Effector memory CD4-positive, alpha-beta T cell (primary cell): ENCODE data around the gene P2RY13.

Experiments used
- DNase-seq, 3 donors: peaks; one replicate each; pipeline ENCODE4 v3.0.0-alpha.2; 2020
- H3K27ac ChIP-seq: 2 replicates; pipeline ENCODE4 v1.7.0; 2013; ENCODE audit warnings: mild to moderate bottlenecking, low read length, moderate library complexity; ENCODE audit not compliant: insufficient read depth, poor library complexity, severe bottlenecking
- H3K27me3 ChIP-seq: replicated peaks from 2 replicates; pipeline ENCODE4 v1.7.0; 2013; ENCODE audit warnings: mild to moderate bottlenecking, low read length; ENCODE audit not compliant: insufficient read depth, control insufficient read depth, poor library complexity, severe bottlenecking
- H3K36me3 ChIP-seq: 2 replicates; pipeline ENCODE4 v1.7.0; 2013; ENCODE audit warnings: mild to moderate bottlenecking, low read length, moderate library complexity; ENCODE audit not compliant: control insufficient read depth, insufficient read depth
- H3K4me1 ChIP-seq: 2 replicates; pipeline ENCODE4 v1.7.0; 2013; ENCODE audit warnings: low read length, mild to moderate bottlenecking; ENCODE audit not compliant: control insufficient read depth, insufficient read depth, poor library complexity, severe bottlenecking
- H3K4me3 ChIP-seq: 2 replicates; pipeline ENCODE4 v1.7.0; 2013; ENCODE audit warnings: low read length, low read depth, mild to moderate bottlenecking; ENCODE audit not compliant: insufficient read depth, poor library complexity, severe bottlenecking
- H3K9me3 ChIP-seq: 2 replicates; pipeline ENCODE4 v1.7.0; 2013; ENCODE audit warnings: mild to moderate bottlenecking, low read length, moderate library complexity; ENCODE audit not compliant: control insufficient read depth

Gene P2RY13

GRCh38 chr3:151351219-151351618, 21.9 kb upstream of the P2RY13 start:
- DNase-seq, result no peak
- H3K4me3 ChIP-seq, result no peak overlapping the region
- H3K36me3 ChIP-seq, result no peaks in the 10 kb centered on the region
- H3K27me3 ChIP-seq, result no peaks in the 10 kb centered on the region
- no peaks in the 10 kb centered on the region for H3K4me1 ChIP-seq
- no peak overlapping the region for H3K27ac ChIP-seq
- H3K9me3 ChIP-seq, result no peaks in the 10 kb centered on the region

- no peaks in the 10 kb centered on the region for H3K27me3 ChIP-seq
- no peaks in the 10 kb centered on the region for H3K36me3 ChIP-seq
- H3K4me3 ChIP-seq, result no peak overlapping the region
- DNase-seq, result no peak
- H3K9me3 ChIP-seq, result no peaks in the 10 kb centered on the region
- H3K4me1 ChIP-seq, result no peaks in the 10 kb centered on the region
- no peak overlapping the region for H3K27ac ChIP-seq
Measured at GRCh38 chr3:151350656-151351055, 21.3 kb upstream of the P2RY13 start.

GRCh38 chr3:151347432-151347831, 18.1 kb upstream of the P2RY13 start:
- no peak overlapping the region for H3K27ac ChIP-seq
- no peak for DNase-seq
- no peak overlapping the region for H3K4me3 ChIP-seq

GRCh38 chr3:151346292-151346691, 16.9 kb upstream of the P2RY13 start:
- Histone ChIP-seq H3K36me3 (no peaks in the 10 kb centered on the region), H3K27me3 (no peaks in the 10 kb centered on the region), H3K4me1 (no peaks in the 10 kb centered on the region), H3K9me3 (no peaks in the 10 kb centered on the region), H3K4me3 (no peak overlapping the region), H3K27ac (no peak overlapping the region)
- no peak for DNase-seq

More at GRCh38 chr3:151347432-151347831, 18.1 kb upstream of the P2RY13 start:
- H3K27me3 ChIP-seq, result no peaks in the 10 kb centered on the region
- no peaks in the 10 kb centered on the region for H3K9me3 ChIP-seq
- H3K4me1 ChIP-seq, result no peaks in the 10 kb centered on the region
- H3K36me3 ChIP-seq, result no peaks in the 10 kb centered on the region

DNA sequence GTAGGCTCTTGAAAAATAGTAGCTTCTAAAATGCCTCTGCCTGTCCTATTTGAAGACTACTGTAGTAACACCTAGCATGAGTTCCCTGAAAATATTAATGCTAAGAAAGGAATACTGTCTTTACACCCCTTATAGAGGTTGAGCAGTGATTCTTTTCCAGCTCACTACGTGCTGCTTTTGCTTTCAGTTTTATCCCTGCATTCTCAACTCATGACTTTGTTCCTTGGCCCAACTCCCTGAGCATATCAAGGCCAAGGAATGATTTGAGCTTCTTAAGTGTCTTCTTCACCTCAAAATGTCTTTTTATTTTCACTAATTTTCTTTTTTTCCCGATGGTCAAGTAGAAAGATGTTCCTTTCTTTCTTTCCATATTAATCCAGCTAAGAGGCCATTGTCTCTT, 16.5 kb upstream of the P2RY13 start:
- Histone ChIP-seq H3K27me3 (no peaks in the 10 kb centered on the region), H3K4me3 (no peak overlapping the region), H3K36me3 (no peaks in the 10 kb centered on the region), H3K4me1 (no peaks in the 10 kb centered on the region), H3K27ac (no peak overlapping the region), H3K9me3 (no peaks in the 10 kb centered on the region)
- DNase-seq, result no peak

- H3K27me3 ChIP-seq, result no peaks in the 10 kb centered on the region
- H3K4me3 ChIP-seq, result no peak overlapping the region
- no peak overlapping the region for H3K27ac ChIP-seq
- no peaks in the 10 kb centered on the region for H3K4me1 ChIP-seq
- no peaks in the 10 kb centered on the region for H3K36me3 ChIP-seq
- no peak for DNase-seq
- H3K9me3 ChIP-seq, result no peaks in the 10 kb centered on the region
Measured at GRCh38 chr3:151331696-151332095, 2.3 kb upstream of the P2RY13 start.

GRCh38 chr3:151330899-151331298, 1.6 kb upstream of the P2RY13 start:
- no peaks in the 10 kb centered on the region for H3K9me3 ChIP-seq
- H3K27me3 ChIP-seq, result no peaks in the 10 kb centered on the region
- H3K4me3 ChIP-seq, result no peak overlapping the region
- H3K27ac ChIP-seq, result no peak overlapping the region
- DNase-seq, result no peak
- no peaks in the 10 kb centered on the region for H3K36me3 ChIP-seq
- H3K4me1 ChIP-seq, result no peaks in the 10 kb centered on the region

GRCh38 chr3:151330379-151330778, 1.0 kb upstream of the P2RY13 start:
- Histone ChIP-seq H3K9me3 (no peaks in the 10 kb centered on the region), H3K36me3 (no peaks in the 10 kb centered on the region), H3K4me3 (no peak overlapping the region), H3K27me3 (no peaks in the 10 kb centered on the region), H3K27ac (no peak overlapping the region), H3K4me1 (no peaks in the 10 kb centered on the region)
- no peak for DNase-seq

DNA sequence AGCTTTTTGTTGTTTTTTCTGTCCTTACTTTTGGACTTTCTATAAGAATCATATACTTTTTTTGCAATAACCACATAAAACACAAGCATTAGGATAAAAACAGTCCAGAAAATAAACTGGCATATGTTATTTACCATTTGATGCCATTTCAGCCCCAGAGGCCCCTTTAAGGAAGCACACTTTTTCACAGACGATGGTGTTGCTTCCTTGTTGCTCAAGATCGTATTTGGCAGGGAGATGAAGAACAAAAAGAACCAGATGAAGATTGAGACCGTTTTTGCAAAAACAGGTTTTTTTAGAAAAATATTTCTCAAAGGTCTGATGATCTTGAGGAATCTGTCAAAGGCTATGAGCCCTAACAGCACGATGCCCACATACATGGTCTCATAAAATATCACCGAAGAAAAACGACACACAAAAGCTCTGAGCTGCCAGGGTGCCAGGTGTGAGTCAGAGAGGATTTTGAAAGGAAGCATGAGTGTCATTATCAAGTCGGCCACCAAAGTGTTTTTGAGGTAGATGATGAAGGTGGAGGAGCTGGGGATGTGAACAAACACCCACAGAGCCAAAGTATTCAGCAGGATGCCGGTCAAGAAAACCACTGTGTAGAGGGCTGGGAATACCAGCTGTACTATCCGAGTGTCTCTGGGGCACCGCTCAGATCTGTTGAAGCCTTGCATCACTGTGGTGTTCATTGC, 902 bp downstream of the P2RY13 start:
- no peaks in the 10 kb centered on the region for H3K9me3 ChIP-seq
- no peak for DNase-seq
- no peaks in the 10 kb centered on the region for H3K27me3 ChIP-seq
- H3K4me1 ChIP-seq, result no peaks in the 10 kb centered on the region
- H3K27ac ChIP-seq, result no peak overlapping the region
- no peak overlapping the region for H3K4me3 ChIP-seq
- H3K36me3 ChIP-seq, result no peaks in the 10 kb centered on the region

GRCh38 chr3:151327571-151328198, 1.7 kb downstream of the P2RY13 start:
- no peaks in the 10 kb centered on the region for H3K9me3 ChIP-seq
- H3K27me3 ChIP-seq, result no peaks in the 10 kb centered on the region
- H3K27ac ChIP-seq, result no peak overlapping the region
- DNase-seq, result no peak
- no peaks in the 10 kb centered on the region for H3K36me3 ChIP-seq
- no peaks in the 10 kb centered on the region for H3K4me1 ChIP-seq
- H3K4me3 ChIP-seq, result no peak overlapping the region
